Activated CD4-positive, CD25-positive, alpha-beta regulatory T cell treated with anti-CD3 and anti-CD28 coated beads, Interleukin-2, amount 50 U/mL, for 24 hours (primary cell): ENCODE measurements around the gene TEAD1.

Experiments
- ATAC-seq, 2 donors: fragments of 150-1000 bp; cut with Tn5 transposase; one replicate each; pipeline ENCODE4 v1.10.0; 2021; ENCODE audit warnings: mild to moderate bottlenecking in 1 of 2, moderate library complexity in 1 of 2

TEAD1 gene

DNA sequence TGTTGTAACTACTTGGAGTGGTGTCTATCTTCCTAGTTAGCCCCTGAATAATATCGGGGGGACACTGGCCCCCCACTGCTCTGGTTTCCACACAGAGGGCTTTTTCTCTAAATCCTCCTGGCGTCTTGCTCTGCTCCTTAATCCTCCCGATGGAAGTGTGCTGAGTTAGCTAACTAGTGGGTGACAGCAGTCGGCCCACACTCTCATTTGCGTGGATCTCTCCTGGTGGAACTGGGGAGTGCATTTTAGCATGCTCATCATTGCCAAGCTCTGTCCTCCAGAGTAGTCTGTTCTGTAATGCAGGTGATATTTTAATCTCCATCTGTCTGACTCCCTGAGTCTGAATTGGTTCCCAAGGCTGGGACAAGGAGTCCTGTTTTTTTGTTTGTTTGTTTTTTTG lies 288.8 kb downstream of the TEAD1 start:
- no peak for ATAC-seq

DNA sequence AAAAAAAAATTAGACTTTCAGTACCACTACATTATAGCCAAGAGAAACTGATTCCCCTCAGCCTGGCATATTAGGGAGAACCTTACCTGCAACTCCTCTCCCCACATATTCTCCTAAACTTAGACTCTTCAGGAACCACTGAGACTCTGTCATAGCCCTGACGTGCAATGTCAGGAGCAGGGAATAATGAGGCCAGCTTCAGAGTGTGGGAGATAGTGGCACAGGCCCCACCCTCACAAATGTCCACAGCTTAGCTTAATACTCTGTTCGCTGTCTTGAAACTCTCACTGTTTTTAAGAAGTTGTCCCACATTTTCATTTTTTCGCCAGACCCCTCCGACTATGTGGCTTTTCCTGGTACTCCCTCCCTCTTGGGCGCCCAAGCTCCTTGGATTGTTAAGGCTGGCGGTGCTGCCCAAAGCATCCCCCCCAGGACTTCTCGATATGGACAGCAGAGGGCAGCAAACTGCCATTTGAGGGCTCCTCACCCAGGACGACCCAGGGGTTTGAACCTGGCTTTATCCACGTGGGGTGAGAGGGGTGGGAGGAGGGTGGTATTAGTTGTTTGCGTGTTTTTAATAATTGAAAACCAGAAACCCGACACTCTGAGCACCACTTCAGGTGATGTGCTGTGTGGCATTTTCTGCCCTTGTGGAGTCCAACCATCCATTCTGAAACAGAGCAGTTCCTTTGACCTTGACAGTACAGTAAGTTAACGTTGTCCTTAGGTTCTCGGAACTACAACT lies 289.7 kb downstream of the TEAD1 start:
- ATAC-seq: peak; percentile 56 to 82

DNA sequence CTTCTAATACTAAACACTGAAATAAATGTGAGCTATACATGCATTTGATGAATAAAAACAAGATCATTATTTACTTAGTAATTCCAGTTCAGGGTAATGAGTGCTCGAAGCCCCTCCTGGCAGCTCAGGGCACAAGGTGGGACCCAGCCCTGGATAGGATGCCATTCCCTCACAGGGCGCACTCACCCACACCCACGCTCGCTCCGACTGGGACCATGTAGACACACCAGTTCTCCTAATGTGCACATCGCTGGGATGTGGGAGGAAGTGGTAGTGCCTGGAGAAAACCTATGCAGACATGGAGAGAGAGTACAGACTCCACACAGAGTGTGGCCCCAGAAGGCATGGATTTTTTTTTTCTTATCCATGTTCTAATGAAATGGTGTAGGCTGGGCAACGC lies 290.4 kb downstream of the TEAD1 start:
- no peak for ATAC-seq

DNA sequence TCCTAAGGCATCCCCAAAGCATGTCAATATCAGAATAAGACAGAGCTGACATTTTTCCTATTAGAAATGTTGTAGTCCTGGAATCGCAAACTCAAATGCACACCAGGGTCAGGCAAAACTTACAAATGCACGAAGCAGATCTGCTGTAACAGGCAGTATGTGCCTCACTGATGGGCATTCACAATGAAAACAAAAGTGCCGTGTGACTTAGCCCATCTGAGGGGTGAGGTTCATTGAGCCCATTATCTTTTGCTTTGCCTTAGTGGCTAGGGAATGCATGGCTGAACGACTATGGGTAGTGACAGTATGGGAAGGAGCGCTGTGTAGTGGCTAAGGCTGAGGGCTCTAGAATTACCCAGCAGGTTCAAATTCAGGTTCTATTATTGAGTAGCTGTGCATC lies 291.8 kb downstream of the TEAD1 start:
- ATAC-seq: no peak

DNA sequence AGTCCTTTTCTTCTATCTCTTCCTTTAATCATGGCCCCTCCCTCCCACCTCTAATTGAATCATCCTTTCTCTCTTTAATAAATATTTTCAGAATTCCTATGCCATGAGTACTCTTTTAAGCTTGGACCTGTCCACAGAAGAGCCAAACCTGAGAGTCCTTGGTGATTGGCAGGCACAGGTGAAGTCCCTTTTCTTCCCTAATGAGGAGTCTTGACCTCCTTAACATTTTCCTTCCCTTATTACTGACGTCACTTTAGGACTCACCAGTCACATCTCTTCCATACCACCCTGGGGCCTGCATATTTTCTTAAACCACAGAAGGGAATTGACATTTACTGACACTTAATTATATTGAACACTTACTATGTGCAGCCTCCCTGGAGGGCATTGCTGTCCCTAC lies 293.9 kb downstream of the TEAD1 start:
- no peak for ATAC-seq

DNA sequence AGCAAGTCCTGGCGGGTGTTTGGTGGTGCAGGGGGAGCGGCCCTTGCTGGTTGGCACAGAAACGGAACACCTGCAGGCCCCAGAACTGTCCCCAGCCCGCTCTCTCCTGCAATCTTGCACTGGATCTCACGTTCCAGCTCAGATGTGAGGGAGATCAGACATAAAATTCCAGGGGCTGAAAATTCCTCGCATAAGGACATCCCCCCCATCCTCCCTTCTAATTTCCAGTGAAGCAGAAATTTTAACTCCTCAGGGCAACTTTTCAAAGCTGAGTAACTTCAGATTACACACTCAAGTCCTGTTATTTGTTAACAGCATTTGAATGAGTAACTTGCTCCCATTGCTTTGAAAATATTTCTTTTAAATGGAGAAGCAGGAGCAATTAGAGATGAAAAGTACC lies 294.6 kb downstream of the TEAD1 start:
- ATAC-seq: no peak

DNA sequence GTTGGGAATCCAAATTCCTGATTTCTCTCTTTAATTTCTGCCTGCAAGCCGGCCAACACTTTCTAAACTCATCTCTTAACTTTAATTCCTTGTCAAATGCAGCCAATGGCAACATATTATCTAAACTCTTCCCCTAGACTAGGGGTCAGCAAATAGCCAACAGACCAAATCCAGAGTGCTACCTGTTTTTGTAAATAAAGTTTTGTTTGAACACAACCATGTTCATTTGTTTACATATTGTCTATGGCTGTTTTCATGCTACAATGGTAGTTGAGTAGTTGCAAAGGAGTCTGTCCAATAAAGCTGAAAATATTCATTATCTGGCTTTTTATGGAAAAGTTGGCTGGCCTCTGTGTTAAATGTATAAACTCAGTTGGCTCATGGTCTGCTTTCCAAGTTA lies 297.7 kb downstream of the TEAD1 start:
- ATAC-seq: no peak

DNA sequence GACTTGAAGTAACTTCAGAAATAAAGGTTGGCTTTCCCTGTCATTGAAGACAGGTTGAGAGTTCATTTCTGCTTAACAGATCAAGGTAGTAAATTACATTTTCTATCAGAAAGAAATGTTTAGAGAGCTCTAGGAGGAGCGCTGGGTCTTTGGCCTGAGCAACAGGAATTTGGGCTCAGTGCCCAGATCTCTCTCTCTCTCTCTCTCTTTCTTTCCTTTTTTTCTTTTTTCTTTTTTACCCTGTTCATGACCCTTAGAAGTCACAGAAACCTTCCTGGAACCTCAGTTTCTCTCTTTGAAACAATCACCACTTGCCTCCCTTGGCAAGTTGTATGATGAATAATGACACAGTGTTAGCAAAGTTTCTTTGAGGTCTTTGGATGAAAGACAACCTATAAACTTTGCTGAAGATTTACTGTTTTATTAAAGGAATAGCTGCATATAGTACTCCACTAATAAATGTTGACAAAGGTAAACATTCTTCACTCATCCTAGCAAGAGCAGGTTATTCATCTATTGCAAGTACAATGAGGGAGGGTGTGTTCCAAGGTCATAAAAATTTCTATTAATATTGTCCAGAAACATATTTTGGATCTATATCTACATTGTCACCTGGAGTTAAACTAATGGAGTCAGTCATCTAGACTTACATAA lies 299.4 kb downstream of the TEAD1 start:
- no peak for ATAC-seq

DNA sequence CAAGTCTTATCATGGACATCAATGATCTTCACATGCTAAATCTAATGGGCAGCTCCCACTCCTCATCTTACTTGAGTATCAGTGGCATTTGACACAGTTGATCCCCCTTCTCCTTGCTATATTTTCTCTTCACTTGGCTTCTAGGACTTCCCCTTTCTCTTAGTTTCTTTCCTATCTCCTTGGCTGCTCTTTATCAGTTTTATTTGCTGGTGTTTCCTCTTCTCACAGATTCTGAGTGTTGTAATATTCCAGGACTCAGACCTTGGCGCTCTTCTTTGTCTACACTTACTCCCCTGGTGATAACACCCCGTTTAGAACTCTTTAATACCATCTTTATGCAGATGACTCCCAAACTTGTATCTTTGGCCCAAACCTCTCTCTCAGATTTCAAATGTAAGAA lies 301.0 kb downstream of the TEAD1 start:
- ATAC-seq: no peak

DNA sequence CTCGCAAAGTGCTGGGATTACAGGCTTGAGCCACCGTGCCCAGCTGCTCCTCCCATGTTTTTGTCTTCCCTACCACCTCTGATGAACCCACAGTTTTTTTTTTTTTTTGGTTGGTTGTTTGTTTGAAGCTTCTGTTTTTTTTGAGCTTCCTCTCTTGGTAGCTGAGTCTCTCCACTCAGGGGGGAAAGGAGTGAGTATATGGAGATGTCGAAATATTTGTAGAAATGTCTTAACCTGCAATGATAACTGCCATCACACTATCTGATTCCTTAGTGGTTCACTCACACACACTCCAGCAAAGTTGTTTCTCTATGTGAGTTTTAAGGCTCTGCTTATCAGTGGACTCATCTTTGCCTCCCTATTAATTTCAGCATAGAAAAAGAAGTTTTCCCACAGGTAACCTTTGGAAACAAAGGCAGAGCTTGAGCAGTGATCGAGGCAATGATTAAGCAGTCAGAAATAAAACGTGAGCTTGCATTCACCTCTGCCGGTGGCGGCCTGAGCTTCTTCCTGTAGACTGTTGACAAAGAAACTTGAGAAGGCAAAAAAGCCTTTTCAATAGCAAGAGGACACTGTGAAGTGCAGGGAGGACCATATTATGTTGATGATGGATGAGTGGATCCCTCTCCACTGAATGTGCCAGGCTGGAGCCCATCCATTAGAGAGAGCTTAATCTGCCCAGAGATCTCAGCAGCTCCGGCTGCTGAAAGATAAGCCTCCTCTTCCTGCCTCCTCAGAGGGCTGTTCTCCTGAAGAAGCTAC lies 305.9 kb downstream of the TEAD1 start:
- ATAC-seq: no peak

DNA sequence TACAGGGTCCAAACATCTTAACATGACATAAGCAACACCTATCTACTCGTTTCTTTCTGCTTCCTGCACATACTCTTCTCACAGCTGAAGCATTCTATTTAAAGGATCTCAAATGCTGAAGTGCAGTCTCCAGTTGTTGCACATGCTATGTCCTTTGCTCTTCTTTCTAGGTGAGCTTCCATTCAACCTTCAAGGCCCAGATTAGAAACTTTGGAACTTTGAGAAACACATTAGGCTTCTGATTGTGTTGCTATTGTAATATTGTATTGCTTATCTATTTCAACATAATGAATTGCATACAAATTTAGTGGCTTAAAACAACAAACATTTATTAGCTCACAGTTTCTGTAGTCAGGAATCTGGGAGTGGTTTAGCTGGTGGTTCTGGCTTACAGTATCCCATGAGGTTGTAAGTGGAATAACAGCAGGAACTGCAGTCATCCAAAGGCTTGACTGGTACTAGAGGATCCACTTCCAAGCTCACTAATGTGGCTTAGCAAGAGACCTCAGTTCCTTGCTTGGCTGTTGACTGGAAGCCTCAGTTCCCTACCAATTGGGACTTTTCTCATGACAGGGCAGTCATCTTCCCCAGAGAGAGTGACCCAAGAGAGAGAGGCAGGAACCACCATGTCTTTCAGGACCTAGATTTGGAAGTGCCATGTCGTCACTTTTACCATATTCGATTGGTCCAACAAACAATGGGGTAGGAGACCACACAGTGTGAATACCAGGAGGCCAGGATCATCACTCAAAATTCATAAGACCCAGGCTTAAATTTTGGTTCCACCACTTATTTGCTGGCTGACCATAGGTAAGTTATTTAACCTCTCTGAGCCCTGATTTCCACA lies 307.7 kb downstream of the TEAD1 start:
- ATAC-seq: no peak

DNA sequence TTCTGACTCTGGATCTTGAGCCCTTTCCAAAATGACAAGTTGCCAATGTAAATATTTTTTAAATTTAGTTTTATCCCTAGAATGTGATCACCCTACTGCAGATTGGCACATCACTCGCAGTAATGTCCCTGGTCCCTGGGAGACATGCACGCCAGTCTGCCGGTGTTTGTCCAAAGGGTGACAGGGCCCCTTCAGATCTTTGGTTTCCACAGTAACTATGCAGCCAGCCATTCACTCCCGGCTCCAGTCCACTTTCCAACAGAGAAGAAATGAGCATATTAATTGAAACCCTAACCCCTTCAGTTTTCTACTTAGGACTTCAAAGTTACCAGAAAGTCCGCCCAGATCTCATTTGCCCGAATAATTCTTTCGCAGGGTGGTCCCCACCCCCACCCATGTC lies 309.1 kb downstream of the TEAD1 start:
- no peak for ATAC-seq

DNA sequence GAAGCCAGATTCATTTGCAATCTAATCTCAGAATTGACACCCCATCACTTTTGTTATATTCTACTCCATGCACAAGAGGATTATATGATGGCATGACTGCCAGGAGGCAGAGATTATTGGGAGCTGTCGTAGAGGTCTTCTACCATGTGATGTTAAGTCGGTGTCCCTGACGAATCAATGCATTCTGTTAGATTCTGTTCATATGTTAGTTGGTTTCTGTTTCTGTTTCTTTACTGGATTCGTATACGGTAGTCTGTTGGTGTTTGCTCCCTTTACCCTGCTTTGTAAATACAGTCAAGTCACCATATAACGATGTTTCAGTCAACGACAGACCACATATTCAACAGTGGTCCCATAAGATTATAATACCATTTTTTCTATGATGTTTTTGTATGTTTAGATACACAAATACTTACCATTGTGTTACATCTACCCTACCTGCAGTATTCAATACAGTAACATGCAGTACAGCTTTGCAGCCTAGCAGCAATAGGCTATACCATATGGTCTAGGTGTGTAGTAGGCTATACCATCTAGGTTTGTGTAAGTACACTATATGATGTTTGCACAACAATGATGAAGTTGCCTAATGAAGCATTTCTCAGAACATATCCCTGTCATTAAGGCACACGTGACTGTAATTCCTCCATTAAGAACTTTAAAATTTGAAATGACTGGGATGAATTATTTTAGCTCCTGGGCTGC lies 312.1 kb downstream of the TEAD1 start:
- ATAC-seq: no peak

DNA sequence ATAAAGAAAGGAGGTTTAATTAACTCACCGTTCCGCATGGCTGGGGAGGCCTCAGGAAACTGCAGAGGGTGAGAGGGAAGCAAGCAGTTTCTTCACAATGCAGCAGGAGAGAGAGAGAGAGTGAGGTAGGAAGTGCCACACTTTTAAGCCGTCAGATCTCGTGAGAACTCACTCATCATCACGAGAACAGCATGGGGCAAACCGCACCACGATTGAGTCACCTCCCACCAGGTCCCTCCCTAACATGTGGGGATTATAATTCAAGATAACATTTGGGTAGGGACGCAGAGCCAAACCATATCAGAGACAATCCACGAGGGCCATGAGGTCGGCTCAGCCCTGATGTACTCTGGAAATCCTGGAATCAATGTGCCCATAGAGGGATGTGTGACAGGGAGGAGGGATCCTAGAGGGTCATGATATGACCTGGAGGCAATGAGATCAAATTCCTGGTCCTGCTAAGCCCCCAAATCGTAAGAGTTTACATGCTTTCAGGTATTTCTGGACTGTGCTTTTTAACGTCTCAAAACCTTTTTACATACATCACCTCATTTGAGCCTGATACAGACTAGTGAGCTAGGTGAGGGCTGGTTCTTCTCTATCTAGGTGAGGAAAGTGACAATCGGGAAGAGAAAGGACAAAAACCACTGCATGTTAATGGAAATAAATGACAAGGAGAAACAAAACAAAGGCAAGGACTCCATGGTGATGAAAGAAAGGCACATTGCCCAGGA lies 315.4 kb downstream of the TEAD1 start:
- no peak for ATAC-seq

DNA sequence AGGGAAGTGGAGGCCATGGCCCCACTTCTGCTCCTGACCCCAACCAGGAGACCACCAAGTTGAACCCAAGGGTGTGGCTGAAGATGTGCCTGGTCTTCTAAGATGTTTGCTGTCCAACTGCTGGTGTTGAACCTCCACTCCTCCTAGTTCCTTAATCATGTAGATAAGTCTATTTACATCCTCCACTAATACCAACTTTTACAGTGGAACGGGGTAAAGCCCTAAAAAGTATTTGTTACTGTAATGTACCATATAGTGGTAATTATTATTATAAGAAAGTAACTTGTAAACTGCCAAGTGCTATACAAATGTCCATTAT lies 315.9 kb downstream of the TEAD1 start:
- ATAC-seq: no peak

DNA sequence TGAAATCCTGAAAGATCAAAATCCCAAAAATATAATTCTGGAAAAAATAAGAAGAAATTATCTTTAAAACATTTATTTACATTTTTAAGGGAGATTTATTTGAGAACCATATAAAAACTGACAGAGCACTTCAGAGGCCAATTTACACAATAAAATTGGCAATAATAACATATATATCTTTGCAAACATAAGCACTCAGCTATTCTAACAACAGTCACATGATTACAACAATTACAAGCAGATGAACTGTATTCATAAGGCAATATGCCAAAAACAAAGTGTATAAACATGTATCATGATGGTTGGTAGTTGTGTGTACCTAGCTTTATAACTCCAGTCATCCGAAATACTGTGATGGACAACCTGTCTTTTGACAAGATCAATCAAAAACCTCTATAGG lies 317.2 kb downstream of the TEAD1 start:
- ATAC-seq: no peak

DNA sequence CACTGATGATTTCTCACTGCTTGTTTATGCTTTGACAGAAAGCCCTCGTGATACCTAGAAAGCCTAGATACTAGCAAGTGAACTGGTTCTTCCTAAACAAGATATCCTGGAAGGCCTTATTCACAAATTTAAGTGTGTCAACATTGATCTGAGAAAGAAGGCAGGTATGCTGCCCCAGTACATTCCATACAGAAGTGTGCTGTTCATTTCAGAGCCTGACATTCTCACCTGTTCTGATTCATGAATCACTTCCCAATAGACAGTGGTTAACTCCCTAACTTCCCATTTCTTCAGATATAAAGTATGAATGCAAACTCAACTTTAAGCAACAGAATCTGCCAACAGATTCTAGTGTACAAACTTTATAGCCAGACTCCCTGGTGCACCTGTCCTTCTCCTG lies 319.4 kb downstream of the TEAD1 start:
- no peak for ATAC-seq
